Non-pigmented ciliary epithelial cell (primary cell): ENCODE data around the gene EXT2.
A peak's percentile ranks its signal among the peaks of the same experiment; 100 is the strongest.

Source experiments
- DNase-seq: peaks from one replicate; pipeline ENCODE4 v3.0.0-alpha.2; 2010; ENCODE audit warnings: low read depth

Gene EXT2

GRCh38 chr11:44243595-44244343 lies 148.3 kb downstream of the EXT2 start:
- DNase-seq = peak; percentile 44

- DNase-seq = peak; percentile 41
These were observed 149.3 kb downstream of the EXT2 start for GRCh38 chr11:44244639-44245310.

GRCh38 chr11:44246726-44247125 lies 151.2 kb downstream of the EXT2 start:
- no peak for DNase-seq

GRCh38 chr11:44247508-44247907 lies 152.0 kb downstream of the EXT2 start:
- DNase-seq = no peak

GRCh38 chr11:44248109-44248508 lies 152.6 kb downstream of the EXT2 start:
- DNase-seq = no peak

GRCh38 chr11:44250421-44250820 lies 154.9 kb downstream of the EXT2 start:
- DNase-seq = no peak

GRCh38 chr11:44252999-44253602 lies 157.6 kb downstream of the EXT2 start:
- no peak for DNase-seq

GRCh38 chr11:44255406-44256071 lies 160.1 kb downstream of the EXT2 start:
- DNase-seq = no peak

GRCh38 chr11:44256673-44257291 lies 161.3 kb downstream of the EXT2 start:
- no peak for DNase-seq

GRCh38 chr11:44257338-44258189 lies 162.1 kb downstream of the EXT2 start:
- DNase-seq = no peak

GRCh38 chr11:44258190-44258489 lies 162.7 kb downstream of the EXT2 start:
- DNase-seq = no peak

- DNase-seq = no peak
These were observed 163.5 kb downstream of the EXT2 start for GRCh38 chr11:44258839-44259420.

- DNase-seq = no peak
These were observed 164.6 kb downstream of the EXT2 start for GRCh38 chr11:44260081-44260480.

- DNase-seq = no peak
These were observed 166.5 kb downstream of the EXT2 start for GRCh38 chr11:44261800-44262591.

GRCh38 chr11:44263738-44264437 lies 168.4 kb downstream of the EXT2 start:
- DNase-seq = no peak

GRCh38 chr11:44264438-44264749 lies 168.9 kb downstream of the EXT2 start:
- no peak for DNase-seq

GRCh38 chr11:44264761-44265160 lies 169.3 kb downstream of the EXT2 start:
- DNase-seq = no peak

- DNase-seq = no peak
These were observed 170.7 kb downstream of the EXT2 start for GRCh38 chr11:44266056-44266780.
